Measurements from ENCODE around the gene AVPR2.

AVPR2 gene

DNA sequence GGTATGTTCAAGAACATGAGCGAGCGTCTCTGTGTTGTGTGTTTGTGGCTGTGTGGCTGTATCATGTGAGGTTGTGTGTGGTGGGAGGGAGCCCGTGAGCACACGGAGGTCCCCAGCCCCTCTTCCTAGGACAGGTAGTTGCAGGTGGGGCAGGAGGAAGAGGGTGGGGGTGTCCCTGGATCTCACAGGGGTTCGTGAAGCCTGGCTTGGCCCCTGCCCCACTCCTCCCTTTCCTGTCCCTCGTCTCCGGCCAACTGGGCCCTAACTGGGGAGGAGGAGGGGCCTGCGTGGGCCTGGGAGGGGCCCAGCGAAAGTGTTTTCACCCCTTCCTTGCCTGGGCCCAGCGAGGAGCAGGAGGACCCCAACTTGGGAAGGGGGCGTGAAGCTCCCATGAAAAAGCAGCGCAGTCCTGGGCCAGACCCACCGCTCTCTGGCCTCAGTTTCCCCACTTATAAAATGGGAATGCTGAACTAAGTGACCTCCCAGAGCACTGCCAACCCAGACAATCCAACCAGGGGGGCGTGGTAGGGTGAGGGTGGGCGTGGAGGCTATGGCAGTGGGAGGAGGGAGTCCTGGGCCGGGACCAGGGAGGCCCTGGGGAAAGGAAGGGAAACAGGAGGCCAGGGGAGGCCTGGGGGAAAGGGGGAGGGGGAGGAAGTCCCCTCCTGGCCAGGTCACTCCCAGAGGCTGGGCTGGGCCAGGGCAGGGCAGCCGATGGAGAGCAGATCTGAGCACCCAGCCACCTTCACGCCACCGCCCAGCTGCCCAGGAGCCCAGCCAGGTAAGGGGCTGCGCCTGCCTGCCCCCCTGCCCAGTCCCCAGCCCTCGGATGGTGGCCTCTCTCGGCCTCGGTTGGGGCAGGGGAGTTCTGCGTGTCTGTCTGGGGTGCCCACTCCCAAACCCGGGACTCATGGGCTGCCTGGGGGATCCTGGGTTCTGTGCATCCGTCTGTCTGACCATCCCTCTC, at the start of gene AVPR2:
TSS of gene AVPR2 (plus strand) at position 683 of the 967 bp plus-strand sequence. CDS start 473 bp downstream, outside the sequence.
- no peak for DNase-seq

DNA sequence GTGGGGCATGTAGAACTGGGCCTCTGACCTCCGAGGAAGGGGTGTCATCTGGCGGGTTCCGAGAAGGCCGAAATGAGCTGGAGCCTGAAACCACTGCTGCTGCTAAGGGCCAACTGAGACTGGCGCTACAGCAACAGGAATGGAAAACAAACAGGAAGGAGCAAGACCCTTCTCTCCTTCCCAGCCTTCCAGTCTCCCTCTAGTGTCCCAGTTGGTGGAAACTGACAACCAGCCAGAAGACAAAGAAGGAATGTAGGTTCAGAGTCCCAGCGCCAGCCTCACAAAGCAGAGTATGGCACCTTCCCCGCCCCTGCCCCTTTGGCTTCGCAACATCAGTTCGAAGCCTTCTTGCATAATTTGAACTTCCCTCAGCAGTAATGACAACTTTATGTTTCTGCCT, 49.8 kb upstream of the AVPR2 start:
- no peak for DNase-seq

DNA sequence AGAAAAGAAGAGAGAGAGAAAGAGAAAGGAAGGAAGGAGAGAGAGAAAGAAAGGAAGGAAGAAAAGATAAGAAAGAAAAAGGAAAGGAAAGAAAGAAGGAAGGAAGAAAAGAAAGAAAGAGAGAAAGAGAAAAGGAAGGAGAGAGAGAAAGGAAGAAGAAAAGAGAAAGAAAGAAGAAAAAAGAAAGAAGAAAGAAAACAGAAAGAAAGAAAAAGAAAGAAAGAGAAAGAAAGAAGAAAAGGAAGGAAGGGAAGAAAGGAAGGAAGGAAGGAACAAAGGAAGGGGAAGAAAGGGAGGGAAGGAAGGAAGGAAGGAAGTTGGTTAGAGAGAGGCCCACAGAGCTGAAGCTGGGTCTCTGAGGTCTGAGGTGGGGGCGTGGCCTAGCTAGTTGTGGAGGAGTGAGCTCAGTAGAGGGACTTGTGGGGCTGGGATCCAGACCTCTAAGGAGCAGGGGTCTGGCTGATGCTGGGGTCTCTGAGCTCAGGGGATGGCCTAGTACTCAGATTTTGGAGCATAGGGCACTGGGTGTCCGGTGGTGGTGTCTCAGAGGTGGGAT, 47.0 kb upstream of the AVPR2 start:
- no peak for DNase-seq

DNA sequence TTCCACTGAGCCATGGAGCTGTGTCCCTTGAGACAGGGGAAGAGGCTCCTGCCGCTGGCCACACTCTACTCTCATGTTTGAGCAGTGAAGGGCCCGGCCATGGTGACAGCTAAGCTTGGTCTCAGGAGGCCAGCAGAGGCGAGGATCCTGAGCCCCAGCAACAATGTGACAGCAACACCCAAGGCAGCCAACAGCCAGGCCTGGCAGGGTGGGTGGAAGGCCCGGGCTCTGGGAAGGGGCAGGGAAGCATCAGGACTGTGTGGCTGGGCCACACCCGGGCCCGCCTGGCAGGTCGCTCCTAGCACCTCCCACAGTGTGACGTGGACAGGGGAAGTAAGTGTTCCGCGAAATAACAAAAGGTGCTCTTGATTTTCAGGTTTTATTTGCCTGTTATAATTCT, 43.3 kb upstream of the AVPR2 start:
- no peak for DNase-seq

DNA sequence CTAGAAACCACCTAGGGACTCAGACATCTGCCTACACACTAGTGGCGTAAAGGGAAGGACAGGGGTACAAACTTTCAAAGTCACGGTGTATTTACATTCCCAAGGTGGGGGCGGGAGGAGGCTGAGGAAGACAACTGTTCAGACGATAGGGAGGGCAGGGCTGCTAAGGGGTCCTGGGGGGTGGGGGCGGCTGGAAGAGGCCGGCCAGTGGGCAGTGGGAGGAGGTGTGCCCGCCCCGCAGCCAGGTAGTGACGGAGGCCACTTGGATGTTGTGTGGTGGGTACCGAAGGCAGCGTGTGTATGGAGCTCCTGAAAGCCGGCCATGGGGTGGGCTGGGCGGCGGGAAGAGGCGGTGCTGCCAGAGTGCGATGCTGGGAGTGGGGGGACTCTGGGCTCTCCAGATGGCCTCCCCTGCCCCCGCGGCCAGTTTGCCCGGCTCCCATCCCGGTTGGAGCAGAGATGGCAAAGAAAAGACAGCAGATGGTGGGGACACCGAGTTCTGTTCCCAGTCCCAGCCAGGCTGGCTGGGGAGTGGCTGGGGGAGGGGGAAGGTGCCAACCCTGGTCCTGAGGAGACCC, 42.7 kb upstream of the AVPR2 start:
- no peak for DNase-seq

DNA sequence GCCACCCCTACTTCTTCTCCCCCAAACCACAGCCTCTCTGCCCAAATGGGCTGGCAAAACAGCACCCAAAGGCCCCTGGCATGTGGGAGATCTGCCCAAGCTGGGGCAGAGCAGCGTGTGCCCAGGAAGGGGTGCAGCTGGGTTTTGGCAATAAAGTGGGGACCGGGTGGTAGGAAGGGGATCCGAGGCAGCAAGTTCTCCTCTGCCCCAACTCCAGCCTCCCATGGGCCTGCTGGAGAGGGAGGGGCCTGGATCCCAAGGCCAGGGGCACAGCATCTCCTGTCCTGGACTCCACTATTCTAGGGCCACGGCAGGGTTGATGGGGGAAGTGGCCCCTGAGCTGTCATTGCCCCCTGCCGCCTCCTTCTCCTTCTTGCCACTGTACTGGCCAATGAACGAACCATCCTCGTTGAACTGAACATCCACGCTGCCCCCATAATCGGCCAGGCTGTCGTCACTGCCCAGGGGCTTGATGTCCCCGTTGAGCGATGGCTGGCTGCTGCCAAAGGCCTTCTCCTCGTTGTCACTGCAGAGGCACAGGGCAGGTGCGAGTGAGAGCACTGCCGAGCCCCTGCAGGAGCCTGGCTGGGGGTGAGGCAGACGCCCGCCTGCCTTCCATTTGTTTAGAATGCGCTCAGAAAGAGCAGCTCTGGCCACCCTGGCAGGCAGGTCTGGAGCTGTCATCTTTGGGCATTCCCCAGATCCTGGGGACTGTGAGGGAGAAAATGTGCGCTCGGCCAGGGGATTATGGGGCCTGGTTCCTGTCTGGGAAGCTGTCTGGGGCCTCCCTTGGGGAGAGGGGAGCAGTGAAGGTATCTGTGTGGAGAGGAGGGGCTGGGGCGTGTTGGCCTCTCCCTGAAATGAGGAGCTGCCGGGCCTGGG, 41.9 kb upstream of the AVPR2 start:
- no peak for DNase-seq

DNA sequence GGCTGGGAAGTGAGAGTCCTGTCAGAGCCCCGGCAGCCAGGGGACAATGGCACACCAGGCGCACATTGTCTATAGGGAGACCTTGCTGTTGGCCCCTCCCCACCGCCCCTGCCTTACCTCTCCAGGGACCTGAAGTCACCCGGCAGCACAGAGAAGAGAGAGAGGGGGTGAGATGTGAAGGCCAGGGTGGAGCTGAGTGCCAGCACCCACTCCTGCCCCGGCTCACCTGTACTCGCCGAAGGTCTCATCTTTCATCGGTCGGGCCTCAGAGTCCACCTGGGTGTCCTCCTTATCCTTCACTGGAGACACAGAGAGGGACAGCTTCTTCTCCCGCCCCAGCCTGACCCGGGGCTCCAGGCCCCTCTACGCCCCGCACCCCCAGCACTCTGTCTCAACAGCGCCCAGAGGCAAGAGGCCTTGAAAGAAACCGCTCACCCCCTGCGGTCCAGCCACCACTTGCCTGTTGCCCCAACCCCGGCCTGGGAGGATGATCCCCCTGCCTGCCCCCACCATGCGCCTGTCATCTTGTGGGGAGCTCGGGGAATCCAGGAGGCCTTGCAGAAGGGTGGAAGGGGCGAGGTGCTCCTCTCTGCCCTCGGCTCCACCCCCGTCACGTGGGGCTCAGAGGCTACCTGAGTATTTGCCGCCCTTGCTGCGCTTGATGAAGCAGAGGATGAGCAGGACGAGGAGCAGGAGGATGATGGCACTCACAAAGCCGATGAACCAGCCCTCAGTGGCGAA, 41.1 kb upstream of the AVPR2 start:
- no peak for DNase-seq

DNA sequence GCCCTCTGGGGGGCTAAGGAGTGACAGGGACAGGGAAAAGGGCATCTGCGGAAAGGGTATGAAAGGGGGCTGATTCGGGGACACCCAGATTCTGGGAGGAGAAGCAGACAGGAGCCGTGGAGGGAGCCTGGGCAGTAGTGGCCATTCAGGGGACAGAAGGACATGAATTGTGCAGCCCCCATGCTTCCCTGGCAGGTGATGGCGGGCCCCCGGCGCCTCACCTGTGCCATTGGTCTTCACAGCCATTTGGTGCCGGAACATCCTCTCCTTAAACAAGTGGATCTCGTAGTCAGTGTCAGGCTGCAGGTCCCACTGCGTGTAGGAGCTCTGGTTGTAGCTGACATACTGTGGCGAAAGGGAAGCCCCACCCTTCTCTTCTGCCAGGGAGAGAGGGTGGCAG, 40.4 kb upstream of the AVPR2 start:
- DNase-seq: no peak

DNA sequence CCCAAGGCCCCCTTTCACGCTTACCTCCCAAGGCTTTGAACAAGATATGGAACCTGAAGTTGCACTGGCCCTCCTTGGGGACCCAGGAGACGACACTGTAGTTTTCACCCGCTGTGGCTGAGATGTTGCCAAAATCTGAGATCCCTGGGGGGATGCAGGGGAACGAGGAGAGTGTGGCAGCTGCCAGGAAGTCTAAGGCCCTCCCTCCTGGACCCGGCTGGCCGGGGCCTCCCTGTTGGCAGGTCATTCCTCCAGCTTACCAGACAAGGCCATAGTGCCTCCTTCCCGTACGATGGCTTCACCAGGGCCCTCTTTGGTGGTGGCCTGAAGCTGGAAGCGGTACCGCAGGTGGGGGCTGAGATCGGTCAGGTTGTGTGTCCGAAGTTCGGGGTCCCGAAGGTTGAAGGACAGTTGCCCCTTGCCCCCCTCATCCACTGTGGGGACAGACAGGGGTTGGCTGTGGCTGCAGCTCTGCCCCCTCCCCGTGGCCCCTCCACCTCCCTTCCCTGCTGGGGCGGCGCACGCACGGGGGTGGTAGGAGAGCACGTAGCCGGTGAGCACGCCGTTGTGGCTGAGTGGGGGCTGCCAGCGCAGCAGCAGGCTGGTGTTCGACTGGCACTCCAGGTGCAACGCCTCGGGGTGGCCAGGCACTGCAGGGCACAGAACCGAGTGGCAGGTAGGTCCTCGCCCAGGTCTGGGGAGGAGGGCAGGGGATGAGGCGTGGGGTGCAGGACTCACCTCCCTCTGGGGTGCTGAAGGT, 39.7 kb upstream of the AVPR2 start:
- DNase-seq: no peak

DNA sequence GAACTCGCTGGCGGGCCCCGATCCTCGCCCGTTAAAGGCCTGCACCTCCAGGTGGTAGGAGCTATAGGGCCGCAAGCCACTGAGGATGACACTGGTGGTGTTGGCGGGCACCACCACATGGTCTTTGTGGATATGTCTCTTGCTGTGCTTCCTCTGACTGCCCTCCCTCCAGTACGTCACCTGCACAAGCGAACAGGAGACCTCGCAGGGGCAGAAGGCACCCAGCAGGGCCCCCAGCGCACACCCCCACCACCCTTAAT, 39.2 kb upstream of the AVPR2 start:
- DNase-seq: no peak

DNA sequence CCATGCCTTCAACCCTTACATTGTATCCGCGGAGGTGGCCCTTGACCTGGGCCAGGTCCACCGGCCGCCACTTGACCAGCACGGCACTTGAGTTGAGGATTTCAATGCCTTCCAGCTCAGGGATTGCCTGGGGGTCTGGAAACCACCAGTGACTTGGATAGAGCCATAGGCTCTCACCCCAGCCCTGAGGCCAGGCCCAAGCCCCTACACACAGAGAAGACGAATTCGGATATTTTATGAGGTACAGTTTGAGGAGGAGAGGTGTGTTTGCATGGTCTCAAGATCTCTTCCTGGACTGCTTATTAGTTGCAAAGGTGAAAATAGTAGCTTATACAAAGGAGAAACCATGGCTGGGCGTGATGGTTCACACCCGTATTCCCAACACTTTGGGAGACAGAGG, 38.8 kb upstream of the AVPR2 start:
- no peak for DNase-seq

DNA sequence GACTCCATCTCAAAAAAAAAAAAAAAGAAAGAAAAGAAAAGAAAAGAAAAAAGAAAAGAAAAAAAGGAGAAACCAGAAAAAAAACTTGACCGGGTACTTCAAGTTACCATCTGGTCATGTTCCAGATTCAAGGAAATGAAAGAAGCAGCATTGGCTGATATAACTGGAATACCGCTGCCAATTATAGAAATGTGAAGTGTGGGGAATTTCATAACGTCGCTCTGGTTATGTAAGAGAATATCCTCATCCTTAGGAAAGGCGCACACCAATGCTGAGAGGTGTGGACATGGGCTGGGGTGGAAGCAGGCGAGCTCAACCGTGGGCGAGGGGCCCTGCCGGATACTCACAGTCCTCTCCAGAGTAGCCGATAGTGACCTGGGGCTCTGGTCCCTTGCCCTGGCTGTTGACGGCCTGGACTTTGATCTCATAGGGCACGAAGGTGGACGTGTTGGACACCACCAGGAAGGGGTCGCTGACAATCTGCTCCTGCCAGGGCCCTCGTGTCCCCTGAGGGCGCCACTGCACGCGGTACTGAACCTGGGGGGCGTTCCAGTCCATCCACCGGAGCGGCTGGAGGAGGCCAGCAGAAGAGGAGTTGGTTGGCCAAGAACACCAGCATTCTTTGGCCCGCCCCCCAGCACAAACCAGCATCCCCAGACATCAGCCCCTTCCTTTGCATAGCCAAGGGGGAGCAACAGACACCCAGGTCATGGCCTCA, 38.0 kb upstream of the AVPR2 start:
- no peak for DNase-seq

DNA sequence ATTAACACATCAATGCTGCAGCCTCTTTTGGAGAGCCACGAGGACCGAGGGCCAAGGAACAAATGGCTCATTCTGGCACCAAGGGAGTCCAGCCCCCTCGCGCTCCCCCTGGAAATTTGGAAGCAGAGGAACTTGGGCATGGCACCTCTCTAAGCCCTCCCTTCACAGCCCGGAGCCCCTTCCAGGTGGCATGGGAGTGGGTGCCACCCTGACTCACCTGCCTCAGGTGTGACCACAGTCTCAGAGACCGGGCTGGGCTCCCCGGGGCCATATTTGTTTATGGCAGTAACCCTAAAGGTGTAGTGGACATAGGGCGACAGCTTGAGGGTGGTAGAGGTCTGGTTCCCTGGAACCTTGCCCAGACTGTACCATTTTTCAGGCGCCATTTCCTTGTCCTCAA, 37.3 kb upstream of the AVPR2 start:
- DNase-seq: no peak

DNA sequence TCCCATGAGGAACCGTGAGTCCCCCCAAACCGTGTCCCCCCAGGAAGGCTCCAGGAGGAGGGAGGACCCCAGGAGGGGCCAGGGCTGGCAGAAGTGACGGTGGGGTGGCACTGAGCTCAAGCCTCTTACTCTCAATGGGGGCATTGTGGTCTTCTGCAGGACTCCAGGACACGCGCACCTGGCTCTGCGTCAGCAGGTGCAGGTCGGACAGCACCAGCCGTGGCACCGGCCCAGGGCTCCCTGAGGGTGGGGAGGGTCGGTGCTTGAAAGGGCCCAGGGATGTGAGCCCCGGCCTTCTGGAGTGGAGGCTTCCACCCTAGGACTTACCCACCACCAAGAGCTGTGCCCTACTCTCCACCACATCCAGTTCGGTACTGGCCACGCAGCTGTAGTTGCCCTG, 36.8 kb upstream of the AVPR2 start:
- no peak for DNase-seq

DNA sequence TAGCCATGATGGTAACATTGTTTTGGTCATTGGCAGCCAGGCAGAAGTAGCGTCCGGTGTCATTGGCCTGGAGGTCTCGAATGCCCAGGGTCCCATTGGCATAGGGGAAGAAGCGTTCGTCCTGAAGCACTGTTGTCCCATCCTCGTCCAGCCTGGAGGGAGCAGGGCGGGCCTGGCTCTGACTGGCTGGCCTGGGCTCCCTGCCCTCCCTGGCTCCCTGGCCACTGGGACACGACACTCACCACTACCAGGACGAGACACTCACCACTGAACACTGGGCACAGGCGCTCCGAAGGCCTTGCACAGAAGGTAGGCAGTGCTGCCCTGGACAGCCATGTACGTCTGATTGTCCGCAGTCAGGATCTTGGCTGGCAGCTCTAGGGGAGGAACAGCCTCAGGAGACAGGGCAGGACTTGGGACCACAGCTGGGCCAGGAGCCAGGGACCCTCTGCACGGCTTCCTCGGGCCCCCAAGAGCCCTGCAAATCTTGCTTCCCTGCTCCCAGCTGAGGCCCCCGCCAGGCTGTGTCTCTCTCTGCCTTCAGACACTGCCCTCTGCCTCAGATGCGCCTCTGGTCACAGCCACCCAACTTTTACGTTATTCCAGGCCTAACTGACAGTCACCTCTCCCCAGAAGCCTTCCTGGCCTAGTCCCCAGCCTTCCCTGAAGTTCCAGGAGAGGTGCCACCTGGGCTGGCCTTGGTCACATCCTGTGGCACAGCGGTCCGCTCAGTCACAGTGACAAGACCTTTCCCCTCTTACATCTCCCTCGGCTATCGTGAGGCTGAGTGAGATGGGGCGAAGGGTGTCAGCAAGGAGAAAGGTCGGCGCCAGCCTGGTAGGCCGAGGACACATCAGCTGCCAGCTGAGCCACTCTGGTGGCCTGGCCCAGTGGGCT, 35.6 kb upstream of the AVPR2 start:
- DNase-seq: no peak

DNA sequence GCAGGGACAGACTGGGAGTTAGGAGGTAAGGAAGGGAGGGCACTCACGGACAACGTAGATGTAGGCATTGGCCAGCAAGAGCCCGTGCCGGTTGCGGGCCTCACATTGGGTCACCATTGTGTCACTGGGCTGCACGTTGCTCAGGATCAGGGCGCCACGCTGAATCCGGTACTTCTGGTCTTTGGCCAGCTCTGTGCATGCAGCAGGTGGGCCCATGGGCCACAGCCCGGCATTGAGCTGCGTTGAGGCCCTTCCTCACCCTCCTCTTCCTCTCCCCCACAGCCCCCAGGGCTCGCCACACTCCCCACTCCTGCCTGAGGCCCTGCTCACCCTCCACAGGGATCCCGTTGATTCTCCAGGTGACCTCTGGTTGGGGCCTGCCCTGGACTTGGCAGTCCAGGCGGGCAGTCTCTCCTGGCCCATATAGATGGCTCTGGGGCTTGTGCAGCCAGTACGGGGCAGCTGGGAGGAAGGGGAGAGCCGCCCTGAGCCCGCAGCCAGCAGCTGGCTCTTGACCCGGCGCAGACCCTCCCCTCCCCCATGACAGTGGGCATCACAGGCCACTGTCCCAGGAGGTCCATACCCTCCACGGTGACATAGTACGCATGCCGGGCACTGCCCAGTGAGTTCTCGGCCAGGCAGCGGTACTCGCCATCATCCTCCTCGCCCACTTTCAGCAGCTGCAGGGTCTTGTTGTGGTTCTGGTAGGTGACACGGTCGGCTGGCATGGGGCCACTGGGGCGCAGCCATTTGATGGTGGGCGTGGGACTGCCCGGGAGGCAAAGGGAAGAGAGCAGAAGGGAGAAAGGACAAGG, 34.8 kb upstream of the AVPR2 start:
- DNase-seq: no peak

DNA sequence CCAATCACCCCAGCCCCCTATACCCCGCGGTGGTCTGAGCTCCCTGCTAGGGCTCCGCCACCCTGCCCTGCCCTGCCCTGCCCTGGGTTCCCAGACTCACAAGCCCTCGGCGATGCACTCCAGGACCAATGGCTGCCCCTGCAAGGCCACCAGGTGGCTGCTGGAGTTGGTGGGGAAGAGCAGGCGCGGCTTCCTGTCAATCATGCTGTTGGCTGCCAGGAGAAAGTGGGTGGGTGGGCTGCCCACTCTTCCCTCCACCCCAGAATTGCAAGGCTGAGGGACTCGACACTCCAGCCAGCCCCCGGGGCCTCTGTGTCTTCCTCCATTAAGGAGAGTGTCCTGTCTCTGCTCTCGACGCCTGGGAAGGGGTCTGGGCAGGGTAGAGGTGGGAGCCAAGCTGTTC, 34.2 kb upstream of the AVPR2 start:
- DNase-seq: no peak

DNA sequence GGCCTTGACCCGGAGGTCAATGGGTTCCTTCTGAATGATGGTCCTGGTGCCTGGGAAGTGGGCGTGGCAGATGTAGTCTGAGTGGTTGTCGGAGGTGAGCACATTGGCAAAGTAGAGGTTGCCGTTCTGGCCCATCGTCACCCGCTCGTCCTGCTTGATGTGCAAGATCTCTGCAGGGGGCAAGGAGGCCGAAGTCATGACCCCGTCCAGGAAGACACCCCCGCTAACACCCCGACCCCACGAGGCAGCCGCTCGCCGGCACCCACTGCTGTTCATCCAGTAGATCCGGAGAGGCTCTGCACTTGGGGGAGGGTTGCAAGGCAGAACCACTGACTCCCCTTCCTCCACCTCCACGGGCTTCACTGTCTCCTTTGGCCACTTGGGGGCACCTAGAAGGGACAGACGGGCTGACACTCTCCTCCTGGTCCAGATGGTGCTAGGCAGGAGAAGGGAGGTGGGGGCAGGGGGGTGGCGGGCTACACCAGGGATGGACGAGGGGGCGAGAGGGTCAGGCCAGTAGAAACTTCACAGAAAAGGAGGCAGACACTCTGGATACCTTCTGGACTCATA, 33.6 kb upstream of the AVPR2 start:
- no peak for DNase-seq

DNA sequence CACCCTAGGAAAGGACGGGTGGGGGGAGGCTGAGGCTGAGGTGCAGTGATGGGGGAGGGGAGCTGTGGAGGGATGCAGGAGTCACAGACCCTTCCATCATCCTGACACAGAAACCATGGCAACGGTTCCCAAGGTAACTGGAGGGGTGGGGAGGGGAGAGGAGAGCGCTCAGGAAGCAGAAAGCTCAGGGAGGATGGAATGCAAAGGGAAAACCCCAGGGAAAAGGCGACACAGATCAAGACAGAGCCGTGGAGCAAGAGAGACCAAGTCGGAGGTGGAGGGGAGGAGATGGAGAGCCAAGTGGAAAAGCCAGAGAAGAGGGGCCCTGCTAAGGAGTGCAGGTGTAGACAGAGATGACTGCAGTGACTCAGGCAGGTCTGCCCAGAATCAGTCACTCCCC, 33.0 kb upstream of the AVPR2 start:
- no peak for DNase-seq

All from NCI-H1436 treated with DMSO at 0.1 percent for 48 hours (cell line).